AG04449 (cell line): Measurements from ENCODE around the gene FAHD1.

ENCODE experiments used
- CTCF ChIA-PET: fragments of 350-600 bp; formaldehyde crosslinking; extraction: SDS; loops from one replicate; lab custom pipeline; 2021; ENCODE audit warnings: antibody characterized with exemption; lab: Yijun Ruan, JAX
- POLR2A ChIA-PET: fragments of 400-600, 350-600 bp; formaldehyde crosslinking; extraction: SDS; loops from one replicate; lab custom pipeline; 2020; ENCODE audit warnings: antibody characterized with exemption, inconsistent platforms; lab: Yijun Ruan, JAX
- DNase-seq: peaks from one replicate; pipeline ENCODE4 v3.0.0-alpha.2; 2010; ENCODE audit warnings: low read depth, low spot score
- H3K4me3 ChIP-seq: 2 replicates; pipeline ENCODE4 v1.5.1; 2011; ENCODE audit warnings: low read depth, mild to moderate bottlenecking, control low read depth, low read length
- TF ChIP-seq, protein P1 (sequence below): IDR thresholded peaks from one replicate; pipeline ENCODE4 v1.5.1; 2011; ENCODE audit warnings: mild to moderate bottlenecking, moderate library complexity, low read length, control low read depth, inconsistent platforms; ENCODE audit not compliant: insufficient read depth; ENCODE audit errors: missing control alignments

FAHD1 gene

GRCh38 chr16:1846416-1846815 lies 19.4 kb downstream of the FAHD1 start:
- TF ChIP-seq, protein P1, sequence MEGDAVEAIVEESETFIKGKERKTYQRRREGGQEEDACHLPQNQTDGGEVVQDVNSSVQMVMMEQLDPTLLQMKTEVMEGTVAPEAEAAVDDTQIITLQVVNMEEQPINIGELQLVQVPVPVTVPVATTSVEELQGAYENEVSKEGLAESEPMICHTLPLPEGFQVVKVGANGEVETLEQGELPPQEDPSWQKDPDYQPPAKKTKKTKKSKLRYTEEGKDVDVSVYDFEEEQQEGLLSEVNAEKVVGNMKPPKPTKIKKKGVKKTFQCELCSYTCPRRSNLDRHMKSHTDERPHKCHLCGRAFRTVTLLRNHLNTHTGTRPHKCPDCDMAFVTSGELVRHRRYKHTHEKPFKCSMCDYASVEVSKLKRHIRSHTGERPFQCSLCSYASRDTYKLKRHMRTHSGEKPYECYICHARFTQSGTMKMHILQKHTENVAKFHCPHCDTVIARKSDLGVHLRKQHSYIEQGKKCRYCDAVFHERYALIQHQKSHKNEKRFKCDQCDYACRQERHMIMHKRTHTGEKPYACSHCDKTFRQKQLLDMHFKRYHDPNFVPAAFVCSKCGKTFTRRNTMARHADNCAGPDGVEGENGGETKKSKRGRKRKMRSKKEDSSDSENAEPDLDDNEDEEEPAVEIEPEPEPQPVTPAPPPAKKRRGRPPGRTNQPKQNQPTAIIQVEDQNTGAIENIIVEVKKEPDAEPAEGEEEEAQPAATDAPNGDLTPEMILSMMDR, result no peak
- H3K4me3 ChIP-seq, result no peak overlapping the region
- CTCF ChIA-PET, result interaction anchor here (1.1 to 3.1 kb wide), 3 partner anchors 9 to 83 kb away, joined by 4 to 14 read pairs (median 11); no protein-coding TSS in a partner anchor
- no peak for DNase-seq
- POLR2A ChIA-PET, result interaction anchor here (1.2 kb wide), 1 partner anchor 19 kb away, joined by 3 read pairs; the partner anchor contains the start of gene FAHD1

- TF ChIP-seq, protein P1, result no peak
- ChIA-PET POLR2A (no interaction called here), CTCF (interaction anchor here (1.0 to 2.0 kb wide), 2 partner anchors 12 to 13 kb away, joined by 4 to 9 read pairs; no protein-coding TSS in a partner anchor)
- H3K4me3 ChIP-seq, result no peak overlapping the region
- no peak for DNase-seq
These were observed 24.0 kb downstream of the FAHD1 start for GRCh38 chr16:1850981-1851380.

DNA sequence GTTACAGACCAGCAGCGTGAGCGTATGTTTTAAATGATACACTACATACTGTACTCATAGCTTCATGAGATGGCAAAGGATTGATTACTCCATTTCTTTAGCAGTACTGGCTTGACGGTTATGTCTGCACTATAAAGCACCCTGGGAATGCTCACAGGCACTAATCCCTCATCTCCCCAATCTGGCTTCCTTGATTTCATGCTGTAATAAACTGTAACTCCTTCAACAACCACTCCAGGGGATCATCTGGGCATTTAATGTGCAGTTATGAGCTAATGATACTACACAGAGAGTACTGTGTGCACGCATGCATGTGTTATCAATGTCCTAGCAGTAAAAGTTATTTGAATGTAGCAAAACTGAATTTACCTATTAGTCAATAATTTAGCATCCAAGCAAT lies 24.8 kb downstream of the FAHD1 start:
- ChIA-PET CTCF (interaction anchor here (1.0 kb wide), 1 partner anchor 12 kb away, joined by 4 read pairs; no protein-coding TSS in a partner anchor), POLR2A (no interaction called here)
- TF ChIP-seq, protein P1, result no peak
- DNase-seq, result no peak
- H3K4me3 ChIP-seq, result no peak overlapping the region

GRCh38 chr16:1857433-1858097 lies 30.6 kb downstream of the FAHD1 start:
- ChIA-PET POLR2A (interaction anchor here (0.7 kb wide), 1 partner anchor 107 kb away, joined by 5 read pairs; the partner anchor contains the start of gene RPS2), CTCF (interaction anchor here (1.1 to 25.0 kb wide), 5 partner anchors 9 to 86 kb away, joined by 3 to 345 read pairs (median 5); partner anchors contain the start of gene MSRB1)
- no peak overlapping the region for H3K4me3 ChIP-seq
- TF ChIP-seq, protein P1, result no peak
- DNase-seq, result no peak

DNA sequence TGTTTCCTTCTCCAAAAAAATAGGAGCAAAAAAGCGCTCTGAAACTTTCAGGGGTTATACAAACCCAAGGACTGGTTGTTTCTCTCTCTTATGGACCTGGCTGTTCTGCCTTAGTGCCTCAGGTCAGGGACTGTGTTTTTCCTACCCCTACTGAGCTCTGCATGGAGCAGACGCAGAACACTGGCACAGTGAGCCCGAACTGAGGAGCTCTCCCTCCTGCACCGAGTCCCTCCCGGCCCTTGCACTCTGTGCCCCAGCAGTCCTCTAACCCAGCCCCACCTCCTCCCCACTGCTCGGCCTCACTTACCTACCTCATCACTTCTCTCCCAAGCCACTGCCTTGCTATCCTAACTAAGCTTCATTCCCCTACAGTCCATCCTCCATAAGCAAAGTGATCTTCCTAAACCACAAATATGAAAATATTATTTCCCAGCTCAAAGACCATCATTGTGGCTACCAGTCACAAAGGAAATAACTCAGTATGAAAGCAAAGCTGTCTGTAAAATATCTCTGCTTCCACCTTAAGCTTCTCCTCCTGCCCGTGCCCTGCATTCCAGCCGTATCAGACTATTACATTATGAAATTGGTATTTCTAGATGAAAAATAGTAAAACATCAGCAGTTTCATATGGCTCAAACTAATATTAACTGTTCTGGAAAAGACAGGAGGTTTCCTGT lies 31.3 kb downstream of the FAHD1 start:
- H3K4me3 ChIP-seq, result no peak overlapping the region
- TF ChIP-seq, protein P1, result no peak
- DNase-seq, result no peak
- ChIA-PET CTCF (interaction anchor here (0.8 to 25.0 kb wide), 8 partner anchors 9 to 85 kb away, joined by 3 to 345 read pairs (median 3); partner anchors contain the start of gene MSRB1), POLR2A (no interaction called here)

- DNase-seq, result no peak
- ChIA-PET POLR2A (no interaction called here), CTCF (interaction anchor here (0.7 to 25.0 kb wide), 4 partner anchors 15 to 69 kb away, joined by 3 to 345 read pairs (median 4); no protein-coding TSS in a partner anchor)
- no peak overlapping the region for H3K4me3 ChIP-seq
- TF ChIP-seq, protein P1, result no peak
These were observed 32.6 kb downstream of the FAHD1 start for GRCh38 chr16:1859650-1860049.
